CD4-positive, alpha-beta T cell treated with Interleukin-10 for 1 hour (primary cell): ENCODE measurements around the gene MYMX.
"Not testable (repeated sequence)": the region's sequence is repeated elsewhere in the genome, so short reads cannot be mapped to it uniquely, and the experiment has no call there.

Experiments
- DNase-seq: peaks from one replicate; pipeline ENCODE4 v3.0.0-alpha.2; 2020

MYMX gene

DNA sequence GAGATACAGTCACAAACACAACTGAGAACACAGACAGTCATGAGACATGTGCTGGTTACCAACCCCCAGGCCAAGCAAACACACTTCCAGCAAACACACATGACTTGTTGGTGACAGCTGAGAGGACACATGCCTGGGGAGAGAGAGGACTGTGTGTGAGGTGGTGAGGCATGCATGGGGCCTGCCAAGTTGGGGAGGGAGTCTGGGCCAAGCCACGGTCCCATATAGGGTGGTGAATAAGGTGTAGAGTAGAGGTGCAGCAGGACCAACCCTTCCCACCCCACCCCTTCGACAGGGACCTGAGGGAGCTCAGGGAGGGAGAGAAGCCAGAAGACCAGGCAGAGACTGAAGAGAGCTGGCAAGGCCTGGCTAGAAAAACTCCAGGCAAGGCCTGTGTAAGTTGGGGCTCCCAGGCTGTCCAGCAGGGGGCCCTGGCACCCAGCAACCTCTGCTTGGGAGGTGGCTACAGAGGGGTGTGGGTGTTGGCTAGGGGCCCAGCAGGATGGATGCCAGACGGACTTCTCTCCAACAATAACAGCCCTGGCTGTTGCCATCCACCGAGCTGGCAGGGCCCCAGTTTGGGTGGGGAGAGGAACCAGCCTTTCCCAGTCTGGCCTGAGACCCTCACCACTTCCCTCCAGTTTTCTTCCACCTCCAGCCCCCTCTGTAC, 4.7 kb downstream of the MYMX start:
- DNase-seq = peak; percentile 83

DNA sequence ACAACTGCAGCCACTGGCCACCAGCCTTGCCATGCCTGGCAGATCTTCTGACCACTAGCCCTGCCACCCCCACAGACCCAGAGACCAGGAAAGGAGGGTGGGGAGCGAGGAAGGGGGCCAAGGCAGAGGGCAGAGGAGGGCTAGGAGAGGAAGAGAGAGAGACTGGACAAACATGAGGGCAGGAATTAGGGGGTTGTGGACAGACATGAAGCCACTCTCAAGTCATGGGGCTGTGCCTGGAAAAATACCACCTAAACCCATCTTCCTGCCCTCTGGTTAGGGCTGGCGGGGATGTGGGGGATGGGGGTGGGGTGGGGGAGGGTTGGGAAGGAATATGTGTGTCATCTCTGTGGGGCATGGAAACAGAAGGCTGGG, 5.2 kb downstream of the MYMX start:
- no peak for DNase-seq

DNA sequence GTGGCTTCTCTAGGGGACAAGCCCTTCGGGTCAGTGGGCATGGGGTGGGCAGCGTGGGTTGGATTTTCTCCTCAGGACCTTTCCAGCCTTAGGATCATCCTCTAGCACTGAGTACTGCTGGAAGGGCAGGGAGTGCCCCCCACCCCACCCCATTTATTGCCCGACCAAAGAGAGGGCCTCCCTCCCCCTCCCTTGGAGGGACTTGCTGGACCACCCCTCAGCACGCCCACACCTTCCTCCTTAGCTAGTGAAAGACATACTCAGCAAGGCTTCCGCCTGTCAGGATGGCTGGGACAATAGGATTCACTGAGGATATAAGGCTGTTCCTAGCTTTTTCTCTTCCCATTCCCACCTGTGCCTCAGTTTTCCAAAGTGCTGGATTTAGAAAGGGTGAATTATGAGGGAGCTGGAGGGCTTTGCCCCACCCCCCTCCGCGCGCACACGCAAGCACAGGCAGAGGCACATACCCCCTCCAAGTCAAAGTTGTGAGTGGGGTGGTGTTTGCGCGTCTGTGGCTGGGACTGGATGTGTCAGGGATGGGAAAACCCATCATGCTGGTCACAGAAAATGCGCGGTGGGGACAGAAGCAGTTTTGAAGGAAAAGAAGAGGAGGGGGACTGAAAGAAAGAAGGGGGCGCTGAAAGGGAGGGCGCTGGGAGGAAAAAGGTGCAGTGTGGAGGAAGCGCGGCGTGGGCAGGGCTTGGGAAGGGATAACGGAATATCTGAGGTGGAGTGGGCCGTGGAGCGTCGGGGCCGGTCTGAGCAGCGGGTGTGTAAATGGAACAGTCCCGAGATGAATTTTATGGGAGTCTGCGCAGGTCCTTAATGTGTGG, 6.0 kb downstream of the MYMX start:
- DNase-seq = no peak

DNA sequence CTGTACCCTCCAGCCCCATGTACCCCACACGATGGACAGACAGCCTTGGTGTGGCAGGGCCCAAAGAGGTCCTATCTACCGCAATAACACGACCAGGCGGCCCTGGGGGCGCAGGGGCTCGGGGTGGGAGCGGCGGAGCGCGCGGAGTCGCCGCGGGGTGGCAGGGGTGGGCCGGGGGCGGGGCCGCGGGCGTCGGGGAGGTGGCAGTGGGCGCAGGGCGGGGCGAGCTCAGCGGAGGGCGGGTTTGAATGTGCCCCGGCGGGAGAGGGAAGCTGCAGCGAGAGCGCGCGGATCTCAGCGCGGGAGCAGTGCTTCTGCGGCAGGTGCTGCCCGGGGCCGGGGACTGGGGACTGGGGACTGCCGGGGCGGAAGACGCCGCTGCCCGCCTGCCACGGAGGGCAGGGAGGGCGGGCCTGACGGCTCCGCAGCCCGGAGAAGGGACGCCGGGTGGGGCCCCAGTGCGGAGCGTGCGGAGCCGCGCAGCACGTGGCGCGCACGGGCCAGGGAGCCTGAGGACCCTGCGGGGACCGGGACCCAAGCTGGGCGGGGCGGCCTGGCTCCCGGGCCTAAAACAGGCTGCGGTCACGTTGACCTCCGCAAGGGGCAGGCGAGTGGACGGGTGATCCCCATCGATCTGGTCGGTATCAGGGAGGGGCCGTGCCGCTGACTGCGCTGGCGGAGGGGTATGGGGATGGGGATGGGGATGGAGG, 6.7 kb downstream of the MYMX start, which contains the start of gene SLC29A1:
Gene SLC29A1, plus strand, starts transcription at position 277 of the 710 bp plus-strand sequence. CDS start 3,719 bp downstream, outside the sequence.
- DNase-seq = peak; percentile 88

DNA sequence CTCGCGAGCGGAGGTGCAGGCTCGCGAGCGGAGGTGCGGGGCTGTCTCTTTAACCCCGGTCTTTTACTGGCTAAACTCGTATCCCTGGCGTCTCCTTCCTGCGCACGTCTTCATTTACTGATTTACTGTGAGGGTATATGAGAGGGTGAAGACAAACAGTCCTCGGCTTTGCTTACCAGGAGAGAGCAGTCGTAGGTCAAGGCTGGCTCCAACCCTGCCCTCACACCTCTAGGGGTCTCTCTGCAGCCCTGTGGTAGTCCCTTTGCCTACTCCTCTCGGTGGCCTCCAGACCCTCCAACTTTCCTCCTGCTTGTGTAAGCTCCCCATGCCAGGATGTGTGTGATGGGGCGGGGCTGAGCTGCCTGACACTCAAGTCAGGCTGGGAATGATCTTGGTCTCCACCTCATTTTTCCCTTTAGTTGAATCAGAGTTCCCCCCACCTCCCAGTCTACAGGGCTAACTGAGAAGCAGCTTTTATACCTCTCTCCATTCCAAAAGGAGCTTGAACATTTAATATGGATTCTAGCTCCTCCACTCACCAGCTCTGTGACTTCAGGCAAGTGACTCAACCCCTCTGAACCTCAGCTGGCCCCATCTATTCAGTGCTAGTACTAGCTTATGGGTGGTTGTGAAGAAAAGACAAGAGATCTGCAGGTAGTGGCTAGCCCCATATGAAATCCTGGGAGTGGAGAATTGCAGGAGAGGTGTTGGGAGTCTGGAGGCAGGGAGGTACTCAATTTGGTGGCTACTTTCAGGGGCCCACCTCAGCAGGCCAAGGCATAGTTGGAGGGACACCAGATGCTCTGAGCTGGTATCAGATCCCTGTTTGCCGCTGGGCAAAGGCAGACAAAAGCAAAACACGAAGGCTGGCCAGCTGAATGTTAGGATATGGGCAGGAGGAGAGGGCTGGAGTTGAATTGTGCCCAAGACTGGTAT, 7.6 kb downstream of the MYMX start:
- no peak for DNase-seq

GRCh38 chr6:44224965-44225305, 8.2 kb downstream of the MYMX start:
- DNase-seq = no peak

DNA sequence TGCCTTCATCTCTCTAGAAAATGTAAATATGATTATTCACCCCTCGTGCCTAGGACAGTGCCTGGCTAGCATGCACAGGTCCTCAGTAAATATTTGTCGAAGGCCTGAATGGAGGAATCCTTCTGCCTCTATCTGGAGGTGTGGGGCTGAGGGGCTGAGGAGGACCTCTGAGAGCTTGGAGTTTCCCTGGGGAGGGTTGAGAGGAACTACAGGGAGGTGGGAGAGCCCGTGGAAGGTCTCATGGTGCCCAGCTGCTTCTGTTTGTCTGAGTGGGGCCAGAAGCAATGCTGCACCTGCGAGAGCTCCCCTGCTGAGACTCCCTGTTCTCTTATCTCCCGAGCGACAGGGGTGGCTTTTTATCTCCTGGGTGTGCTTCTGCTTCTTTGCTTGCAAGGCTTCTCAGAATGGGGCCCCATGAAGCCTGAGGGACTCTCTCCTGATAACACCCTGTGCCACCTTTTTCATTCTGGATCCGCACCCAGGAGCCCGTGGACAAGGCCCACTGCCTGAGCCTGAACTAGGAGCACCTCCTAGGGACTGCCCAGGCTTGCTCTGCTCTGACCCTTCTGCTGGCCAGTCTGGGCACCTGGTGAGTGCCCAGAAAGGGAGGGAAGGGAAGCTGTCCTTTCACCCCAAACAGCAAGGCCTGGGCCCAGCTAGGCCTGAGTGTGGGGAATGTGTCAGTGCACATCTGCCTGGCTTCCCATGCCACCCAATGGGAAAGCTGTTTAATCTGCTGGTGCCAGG, 9.0 kb downstream of the MYMX start:
- DNase-seq = no peak

DNA sequence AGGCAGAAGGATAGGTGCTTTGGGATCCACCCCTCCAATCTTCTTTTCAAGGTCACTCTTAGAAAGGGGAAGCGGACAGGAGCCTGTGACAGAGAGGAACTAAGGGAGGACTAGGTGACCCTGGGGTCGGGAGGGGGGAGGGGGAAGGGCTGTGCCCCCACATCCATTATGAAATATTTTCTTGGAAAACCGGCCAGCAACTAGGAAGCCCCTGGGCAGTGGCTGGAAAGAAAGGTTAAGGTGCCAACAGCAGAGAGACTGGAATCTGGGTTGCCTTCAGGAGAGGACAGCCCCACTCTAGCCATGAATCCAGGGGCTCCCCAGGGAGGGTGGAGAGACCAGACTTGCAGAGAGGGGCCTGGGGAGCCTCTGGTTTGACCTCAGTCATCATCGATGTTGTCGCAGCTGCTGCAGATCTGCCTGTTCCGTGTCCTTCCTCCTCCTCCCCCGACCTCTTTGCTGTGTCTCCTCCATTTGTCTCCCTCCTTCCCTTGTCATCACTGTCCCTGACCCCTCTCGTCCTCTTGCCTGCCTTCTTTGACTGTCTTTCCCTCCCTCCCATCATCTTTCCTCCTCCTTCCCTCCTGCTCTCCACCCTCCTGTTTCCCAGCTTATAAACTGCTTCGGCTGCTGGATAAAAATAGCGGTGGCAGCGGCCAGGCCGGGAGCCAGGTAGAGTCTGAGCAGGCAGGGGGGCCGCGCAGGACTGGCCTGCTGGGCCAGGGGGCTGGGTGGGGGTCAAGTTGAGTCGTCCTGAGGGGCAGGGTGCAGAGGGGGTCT, 9.8 kb downstream of the MYMX start:
- DNase-seq = no peak

GRCh38 chr6:44227148-44227793, 10.5 kb downstream of the MYMX start:
- DNase-seq = no peak

DNA sequence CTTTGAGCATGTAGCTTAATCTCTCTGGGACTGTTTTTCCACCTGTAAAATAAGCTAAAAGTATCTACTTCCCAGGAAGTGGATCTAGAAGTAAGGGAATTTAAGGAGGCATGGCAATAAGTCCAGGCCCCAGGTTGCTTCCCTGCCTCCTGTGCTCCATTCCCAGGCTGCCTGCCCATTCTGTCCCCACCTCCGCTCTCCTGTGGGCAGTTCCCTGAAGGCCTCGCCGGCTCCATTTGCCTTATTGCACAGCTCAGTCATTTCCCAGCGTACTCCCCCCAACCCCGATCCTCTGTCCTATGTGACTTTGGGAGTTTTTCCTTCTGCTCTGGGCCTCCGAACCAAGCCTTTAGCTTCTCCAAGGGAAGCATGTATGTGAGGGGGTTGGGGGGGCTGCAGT, 11.3 kb downstream of the MYMX start:
- no peak for DNase-seq

GRCh38 chr6:44228433-44228832, 11.7 kb downstream of the MYMX start:
- DNase-seq = no peak

- DNase-seq = no peak
These were observed 12.1 kb downstream of the MYMX start for GRCh38 chr6:44228836-44229235.

DNA sequence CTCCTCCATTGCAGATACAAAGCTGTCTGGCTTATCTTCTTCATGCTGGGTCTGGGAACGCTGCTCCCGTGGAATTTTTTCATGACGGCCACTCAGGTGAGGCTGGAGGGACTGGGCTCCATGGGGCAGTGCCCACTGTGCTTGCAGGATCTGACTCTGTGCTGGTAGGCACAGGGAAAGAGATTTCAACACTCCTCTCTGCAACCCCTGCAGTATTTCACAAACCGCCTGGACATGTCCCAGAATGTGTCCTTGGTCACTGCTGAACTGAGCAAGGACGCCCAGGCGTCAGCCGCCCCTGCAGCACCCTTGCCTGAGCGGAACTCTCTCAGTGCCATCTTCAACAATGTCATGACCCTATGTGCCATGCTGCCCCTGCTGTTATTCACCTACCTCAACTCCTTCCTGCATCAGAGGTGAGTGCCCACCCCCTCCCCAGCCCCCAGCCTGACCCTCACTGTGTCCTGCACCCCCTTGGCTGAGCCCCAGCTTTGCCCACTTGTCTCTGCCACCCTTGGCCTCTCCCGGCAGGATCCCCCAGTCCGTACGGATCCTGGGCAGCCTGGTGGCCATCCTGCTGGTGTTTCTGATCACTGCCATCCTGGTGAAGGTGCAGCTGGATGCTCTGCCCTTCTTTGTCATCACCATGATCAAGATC, 12.8 kb downstream of the MYMX start:
- no peak for DNase-seq

DNA sequence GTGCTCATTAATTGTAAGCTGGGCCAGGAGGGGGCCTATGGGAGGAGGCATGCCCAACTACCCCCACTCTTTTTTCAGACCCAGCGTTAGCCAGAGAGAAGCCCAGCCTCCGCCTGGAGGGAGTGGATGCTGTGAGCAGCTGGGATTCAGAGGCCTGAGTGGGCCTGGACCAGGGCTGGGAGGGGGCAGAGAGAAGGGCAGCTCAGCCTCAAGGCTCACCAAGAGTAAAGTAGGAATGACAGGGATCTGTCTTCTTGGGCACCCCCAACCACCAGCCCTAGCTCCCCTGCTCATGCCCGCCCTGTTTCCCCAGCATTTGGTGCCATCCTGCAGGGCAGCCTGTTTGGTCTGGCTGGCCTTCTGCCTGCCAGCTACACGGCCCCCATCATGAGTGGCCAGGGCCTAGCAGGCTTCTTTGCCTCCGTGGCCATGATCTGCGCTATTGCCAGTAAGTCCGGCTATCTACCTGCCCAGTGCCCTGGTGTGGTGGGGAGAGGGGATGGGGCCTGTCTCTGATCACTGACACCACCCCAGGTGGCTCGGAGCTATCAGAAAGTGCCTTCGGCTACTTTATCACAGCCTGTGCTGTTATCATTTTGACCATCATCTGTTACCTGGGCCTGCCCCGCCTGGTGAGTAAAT, 13.4 kb downstream of the MYMX start:
- no peak for DNase-seq

DNA sequence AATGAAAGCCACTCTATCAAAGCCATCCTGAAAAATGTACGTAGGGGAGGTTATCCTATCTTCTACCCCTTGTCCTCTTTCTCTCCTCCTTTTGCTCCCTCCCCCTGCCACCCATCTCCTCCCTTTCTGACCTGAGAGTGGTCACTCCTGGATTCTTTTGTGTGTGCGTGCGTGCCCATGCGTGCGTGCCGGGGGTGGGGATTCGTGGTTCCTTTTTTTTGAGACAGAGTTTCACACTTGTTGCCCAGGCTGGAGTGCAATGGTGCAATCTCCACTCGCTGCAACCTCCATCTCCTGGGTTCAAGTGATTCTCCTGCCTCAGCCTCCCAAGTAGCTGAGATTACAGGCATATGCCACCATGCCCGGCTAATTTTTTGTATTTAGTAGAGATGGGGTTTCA, 14.7 kb downstream of the MYMX start:
- not testable (repeated sequence) for DNase-seq

DNA sequence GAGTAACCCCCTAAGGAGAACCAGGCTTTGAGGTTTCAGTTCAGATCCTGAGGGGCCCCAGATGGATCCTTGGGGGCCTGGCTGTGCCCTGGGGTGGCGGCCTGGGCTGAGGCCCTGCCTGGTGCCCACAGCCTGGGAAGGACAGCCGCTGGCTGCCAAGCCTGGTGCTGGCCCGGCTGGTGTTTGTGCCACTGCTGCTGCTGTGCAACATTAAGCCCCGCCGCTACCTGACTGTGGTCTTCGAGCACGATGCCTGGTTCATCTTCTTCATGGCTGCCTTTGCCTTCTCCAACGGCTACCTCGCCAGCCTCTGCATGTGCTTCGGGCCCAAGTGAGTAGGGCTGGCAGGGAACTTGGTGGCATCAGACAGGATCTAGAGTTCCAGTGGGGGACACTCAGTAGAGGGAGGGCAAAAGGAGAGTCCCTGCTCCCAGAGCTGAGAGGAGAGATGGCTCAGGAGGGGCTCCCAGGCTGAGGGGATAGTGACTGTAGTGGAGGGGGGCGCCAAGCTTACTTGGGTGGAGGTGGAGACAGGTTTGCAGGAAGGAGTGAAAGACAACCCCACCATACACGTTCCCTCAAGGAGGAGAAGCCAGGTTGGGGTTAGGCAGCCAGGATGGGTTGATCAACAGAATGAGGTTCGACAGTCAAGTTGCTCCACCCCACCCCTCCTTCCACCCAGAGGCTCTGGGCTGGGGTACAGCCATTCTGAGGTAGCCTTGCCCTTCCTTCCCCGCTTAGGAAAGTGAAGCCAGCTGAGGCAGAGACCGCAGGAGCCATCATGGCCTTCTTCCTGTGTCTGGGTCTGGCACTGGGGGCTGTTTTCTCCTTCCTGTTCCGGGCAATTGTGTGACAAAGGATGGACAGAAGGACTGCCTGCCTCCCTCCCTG, 16.2 kb downstream of the MYMX start:
- DNase-seq = no peak

DNA sequence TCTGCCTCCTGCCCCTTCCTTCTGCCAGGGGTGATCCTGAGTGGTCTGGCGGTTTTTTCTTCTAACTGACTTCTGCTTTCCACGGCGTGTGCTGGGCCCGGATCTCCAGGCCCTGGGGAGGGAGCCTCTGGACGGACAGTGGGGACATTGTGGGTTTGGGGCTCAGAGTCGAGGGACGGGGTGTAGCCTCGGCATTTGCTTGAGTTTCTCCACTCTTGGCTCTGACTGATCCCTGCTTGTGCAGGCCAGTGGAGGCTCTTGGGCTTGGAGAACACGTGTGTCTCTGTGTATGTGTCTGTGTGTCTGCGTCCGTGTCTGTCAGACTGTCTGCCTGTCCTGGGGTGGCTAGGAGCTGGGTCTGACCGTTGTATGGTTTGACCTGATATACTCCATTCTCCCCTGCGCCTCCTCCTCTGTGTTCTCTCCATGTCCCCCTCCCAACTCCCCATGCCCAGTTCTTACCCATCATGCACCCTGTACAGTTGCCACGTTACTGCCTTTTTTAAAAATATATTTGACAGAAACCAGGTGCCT, 16.9 kb downstream of the MYMX start:
- DNase-seq = no peak
